K562 (cell line): ENCODE results near the gene PHF20. TPM values are rescaled to one million over a fixed set of nuclear protein-coding genes. Genes with fewer than 3 reads are reported as not detected.

Source experiments
- ATAC-seq: fragments of 200-7000 bp; cut with Tn5 transposase; 3 replicates; pipeline ENCODE4 v1.9.1; 2020; ENCODE audit warnings: moderate library complexity
- BruUV-seq: library from RNA; stranded (reverse); fragments of 400-500 nt; replicated peaks from 2 replicates; lab custom pipeline; 2021; lab: Mats Ljungman, UMichigan
- CTCF ChIA-PET: fragments of 300-600 bp; formaldehyde crosslinking; extraction: SDS; loops from one replicate; lab custom pipeline; 2021; ENCODE audit warnings: low intra/inter-chr PET ratio; lab: Yijun Ruan, JAX
- POLR2A ChIA-PET: fragments of 300-600, 350-650 bp; sonication (Branson Sonifier 250); formaldehyde crosslinking; extraction: SDS; loops from one replicate; lab custom pipeline; 2021; ENCODE audit warnings: antibody characterized with exemption, inconsistent platforms; lab: Yijun Ruan, JAX
- DNase-seq, 4 experiments: peaks; one replicate each; pipeline versions ENCODE4 v3.0.0 to v3.0.0-alpha.2; 2011 to 2018; ENCODE audit warnings: low spot score in 3 of 4, mixed read lengths in 3 of 4; ENCODE audit errors: extremely low read depth in 1 of 4
- FAIRE-seq: peaks from 2 replicates; lab custom pipeline; 2011; peaks lifted over from hg19 to GRCh38; lab: Jason Lieb, UNC
- H2AFZ ChIP-seq: 2 replicates; pipeline ENCODE4 v1.6.0; 2011; ENCODE audit warnings: low read depth, low read length, control low read depth, inconsistent platforms
- H3K27ac ChIP-seq: fragments of 200-600 bp; 3 replicates; pipeline ENCODE4 v1.8.0; 2011; ENCODE audit warnings: low read depth, mild to moderate bottlenecking, control low read depth, inconsistent platforms, low read length, moderate library complexity, mixed read lengths; ENCODE audit errors: extremely low read depth
- H3K27me3 ChIP-seq, 2 experiments: fragments of 300-600 bp in 1 of 2; 2 replicates in 1 of 2; 3 replicates in 1 of 2; pipeline versions ENCODE4 v1.6.0 to v1.8.0; 2011; ENCODE audit warnings: inconsistent platforms in 2 of 2, low read length in 2 of 2, mild to moderate bottlenecking in 1 of 2, mixed read lengths in 1 of 2, moderate library complexity in 1 of 2; ENCODE audit not compliant: control insufficient read depth in 2 of 2, insufficient read depth in 2 of 2
- H3K36me3 ChIP-seq: fragments of 300-600 bp; 3 replicates; pipeline ENCODE4 v1.8.0; 2011; ENCODE audit warnings: mild to moderate bottlenecking, low read length, inconsistent platforms; ENCODE audit not compliant: control insufficient read depth, insufficient read depth
- H3K4me1 ChIP-seq, 2 experiments: fragments of 200-600 bp in 1 of 2; replicated peaks in 1 of 2; 2 replicates in 1 of 2; 3 replicates in 1 of 2; pipeline versions ENCODE4 v1.5.1 to v1.8.0; 2011; ENCODE audit warnings: inconsistent platforms in 2 of 2, low read length in 2 of 2, mild to moderate bottlenecking in 1 of 2, mixed read lengths in 1 of 2, moderate library complexity in 1 of 2; ENCODE audit not compliant: control insufficient read depth in 2 of 2, insufficient read depth in 2 of 2
- H3K4me2 ChIP-seq: 2 replicates; pipeline ENCODE4 v1.6.1; 2011; ENCODE audit warnings: low read length, control low read depth, inconsistent platforms, mixed read lengths; ENCODE audit not compliant: insufficient read depth
- H3K4me3 ChIP-seq: fragments of 200-600 bp; sonication (generic), shearing (Covaris generic); 2 replicates; pipeline ENCODE4 v1.5.1; 2016; ENCODE audit warnings: control low read depth, inconsistent platforms
- H3K79me2 ChIP-seq: fragments of 200-600 bp; 3 replicates; pipeline ENCODE4 v1.8.0; 2011; ENCODE audit warnings: low read length, inconsistent platforms; ENCODE audit not compliant: control insufficient read depth, insufficient read depth
- H3K9ac ChIP-seq, 2 experiments: 2 replicates each; pipeline versions ENCODE4 v1.6.0 to v1.6.1; 2011; ENCODE audit warnings: low read depth in 2 of 2, low read length in 2 of 2, control low read depth in 1 of 2, inconsistent platforms in 1 of 2, mild to moderate bottlenecking in 1 of 2, mixed read lengths in 1 of 2; ENCODE audit not compliant: insufficient read depth in 1 of 2
- H3K9me1 ChIP-seq: one replicate; pipeline ENCODE4 v1.6.0; 2011; ENCODE audit warnings: inconsistent platforms, mild to moderate bottlenecking, low read length, moderate library complexity; ENCODE audit not compliant: control insufficient read depth, insufficient read depth
- H3K9me3 ChIP-seq: replicated peaks from 2 replicates; pipeline ENCODE4 v1.5.1; 2011; ENCODE audit warnings: low read depth, low read length, inconsistent platforms; ENCODE audit not compliant: control insufficient read depth, insufficient read depth
- H4K20me1 ChIP-seq: replicated peaks from 2 replicates; pipeline ENCODE4 v1.6.1; 2011; ENCODE audit warnings: low read length, inconsistent platforms, mixed read lengths; ENCODE audit not compliant: control insufficient read depth, insufficient read depth
- ADNP ChIP-seq: fragments of 200-800 bp; sonication (Bioruptor generic); IDR thresholded peaks from 2 replicates; pipeline ENCODE4 v1.6.1; 2016; ENCODE audit warnings: missing genetic modification characterization, missing compliant biosample characterization
- ELF1 ChIP-seq: fragments of 200-800 bp; sonication (Bioruptor generic); IDR thresholded peaks from 2 replicates; pipeline ENCODE4 v1.6.1; 2016; ENCODE audit warnings: missing genetic modification characterization, missing compliant biosample characterization
- FIP1L1 ChIP-seq: fragments of 200-400 bp; formaldehyde crosslinking; IDR thresholded peaks from 2 replicates; pipeline ENCODE4 v1.6.1; 2018; ENCODE audit warnings: mild to moderate bottlenecking, low read depth, low read length; ENCODE audit not compliant: poor library complexity, severe bottlenecking
- FOXP4 ChIP-seq: sonication (generic); formaldehyde crosslinking; IDR thresholded peaks from 2 replicates; pipeline ENCODE4 v1.8.0; 2022; ENCODE audit warnings: mild to moderate bottlenecking, missing genetic modification reagents, borderline replicate concordance
- GATAD2A ChIP-seq: fragments of 450-650 bp; IDR thresholded peaks from 2 replicates; pipeline ENCODE4 v1.6.1; 2017
- NFIC ChIP-seq: fragments of 450-650 bp; IDR thresholded peaks from 2 replicates; pipeline ENCODE4 v1.6.1; 2017; ENCODE audit warnings: mild to moderate bottlenecking, inconsistent platforms
- NR0B1 ChIP-seq: fragments of 450-650 bp; IDR thresholded peaks from one replicate; pipeline ENCODE4 v1.6.1; 2018; ENCODE audit warnings: mild to moderate bottlenecking, moderate library complexity; ENCODE audit not compliant: partially characterized antibody
- PHTF2 ChIP-seq: fragments of 250-450 bp; sonication (Bioruptor Pico); IDR thresholded peaks from 2 replicates; pipeline ENCODE4 v1.5.0; 2021; ENCODE audit warnings: mild to moderate bottlenecking
- PTRF ChIP-seq: fragments of 450-650 bp; IDR thresholded peaks from 2 replicates; pipeline ENCODE4 v1.6.1; 2016; ENCODE audit warnings: mild to moderate bottlenecking, missing genetic modification characterization, missing compliant biosample characterization
- RAD21 ChIP-seq, 2 experiments: fragments of 250-450 bp in 1 of 2; fragments of 450-650 bp in 1 of 2; sonication (Bioruptor Pico) in 1 of 2; formaldehyde crosslinking in 1 of 2; IDR thresholded peaks in 1 of 2; conservative IDR thresholded peaks in 1 of 2; 2 replicates each; pipeline versions ENCODE4 v1.4.0 to v1.8.0; 2020 to 2022; ENCODE audit warnings: mild to moderate bottlenecking in 2 of 2, moderate library complexity in 1 of 2
- SRSF1 ChIP-seq: fragments of 200-400 bp; formaldehyde crosslinking; IDR thresholded peaks from 2 replicates; pipeline ENCODE4 v1.6.1; 2017; ENCODE audit warnings: mild to moderate bottlenecking, low read depth, low read length, moderate library complexity
- TAF9B ChIP-seq: fragments of 450-650 bp; IDR thresholded peaks from 2 replicates; pipeline ENCODE4 v1.6.1; 2018; ENCODE audit warnings: mild to moderate bottlenecking; ENCODE audit not compliant: partially characterized antibody
- ZNF518B ChIP-seq: fragments of 250-450 bp; sonication (Bioruptor Pico); IDR thresholded peaks from 2 replicates; pipeline ENCODE4 v1.5.0; 2021; ENCODE audit warnings: mild to moderate bottlenecking, moderate library complexity
- WGBS: fragments of 100-300 bp; shearing (Covaris generic); methylation state at CpG from one replicate; pipeline ENCODE4 v1.1.6; 2016; ENCODE audit warnings: low coverage, mixed read lengths; ENCODE audit not compliant: insufficient coverage; ENCODE audit errors: missing lambda C conversion rate; 5-methylcytosine and 5-hydroxymethylcytosine counted together
- in situ Hi-C: fragments of 300-500 bp; cut with MboI; formaldehyde crosslinking; loops from 4 replicates; pipeline ENCODE4 v1.15.0; 2018; ENCODE audit warnings: inconsistent platforms, mixed read lengths
- intact Hi-C: fragments of 100-400 bp; cut with micrococcal nuclease; formaldehyde crosslinking; loops from 2 replicates; pipeline ENCODE4 v1.14.2; 2022
- polyA plus RNA-seq, 8 experiments: library from polyadenylated mRNA; depleted of rRNA in 4 of 8; stranded (reverse) in 5 of 8; unstranded in 3 of 8; fragments of >200 nt; fragmentation: Nextera tagmentation in 2 of 8; fragmentation: Illumina TruSeq in 1 of 8; extraction: Ambion mirVana in 2 of 8; extraction: Trizol in 1 of 8; gene quantifications; 2 replicates each; pipeline versions ENCODE4 v1.2.1 to v1.2.3, GENCODE V29; 2011 to 2014; ENCODE audit warnings: inconsistent platforms in 1 of 8, missing spikeins in 1 of 8
- total RNA-seq, 7 experiments: library from RNA; depleted of rRNA in 6 of 7; stranded (reverse); fragments of >200 nt in 6 of 7; fragmentation: Illumina TruSeq in 2 of 7; extraction: Trizol in 2 of 7; gene quantifications; 2 replicates each; pipeline versions ENCODE4 v1.2.1 to v1.2.3, GENCODE V29; 2011 to 2021; ENCODE audit warnings: low replicate concordance in 1 of 7

PHF20 gene
- total and polyA plus RNA-seq, 9 of the 15 experiments (the other 6 are each of a cell fraction or from before 2014, with no cell fraction given): 49.9 to 196 (median 70.7) TPM

- peak; percentile 37 for FAIRE-seq
- DNase-seq: no peak
- BruUV-seq: no TSS peak
- H3K36me3 ChIP-seq: peaks cover 11% of the 10 kb centered on the region; the same call in 2 of the 3 replicates
- H3K9me3 ChIP-seq: no peaks in the 10 kb centered on the region
- ChIA-PET POLR2A (interaction anchor here (1.2 kb wide), 1 partner anchor 145 kb away, joined by 4 read pairs; no protein-coding TSS in a partner anchor), CTCF (no interaction called here)
- in situ Hi-C loops (no loop called here), intact Hi-C loops (no loop called here)
- peak overlapping the region; percentile 62 for H3K4me2 ChIP-seq
- no peaks in the 10 kb centered on the region for H4K20me1 ChIP-seq
- no peak for ATAC-seq
- H3K4me1 ChIP-seq: peaks cover 6 to 19% of the 10 kb centered on the region in 2 experiments
- peak overlapping the region; percentile 50; the same call in 1 of the 3 replicates for H3K27ac ChIP-seq
- WGBS: 51% methylated on average over 7 of the region's 7 CpGs
- H2AFZ ChIP-seq: 0 out of 2 replicates have a peak overlapping the region, but pooled peaks have one; percentile 13
- peaks cover under 1% of the 10 kb centered on the region; the same call in 1 of the 3 replicates for H3K79me2 ChIP-seq
- H3K9me1 ChIP-seq: no peaks in the 10 kb centered on the region
- TF ChIP-seq ELF1 (no peak), NR0B1 (no peak), TAF9B (no peak), FIP1L1 (no peak), FOXP4 (no peak), SRSF1 (no peak), PHTF2 (CRISPR knock-in tag) (no peak), ZNF518B (CRISPR knock-in tag) (no peak), ADNP (tag) (no peak), PTRF (tag) (no peak), GATAD2A (no peak), NFIC (no peak), RAD21 (CRISPR knock-in tag; conservative IDR thresholded peaks at IDR 0.05 in 1 of 2, IDR thresholded peaks at IDR 0.05 in 1 of 2) (no peak)
- H3K9ac ChIP-seq: no peak overlapping the region
- no peak overlapping the region for H3K4me3 ChIP-seq
- no peaks in the 10 kb centered on the region for H3K27me3 ChIP-seq
Observed at GRCh38 chr20:35870541-35871258, 98.9 kb downstream of the PHF20 start.
